Astrocyte of the cerebellum (primary cell): ENCODE results near the gene GLB1L2.

Experiments
- DNase-seq: peaks from one replicate; pipeline ENCODE4 v3.0.0-alpha.2; 2011; ENCODE audit warnings: low read depth
- H3K4me3 ChIP-seq: 2 replicates; pipeline ENCODE4 v1.5.1; 2011; ENCODE audit warnings: mild to moderate bottlenecking, low read depth, low read length, moderate library complexity
- in situ Hi-C: cut with HindIII; loops from 2 replicates; pipeline ENCODE4 v1.10.0; 2017; ENCODE audit warnings: low sequenced_read_pairs
- TF ChIP-seq, protein P1 (sequence below): IDR thresholded peaks from 2 replicates; pipeline ENCODE4 v1.5.1; 2012; ENCODE audit warnings: low read length, low read depth, moderate library complexity, mild to moderate bottlenecking; ENCODE audit errors: missing control alignments

The GLB1L2 gene

DNA sequence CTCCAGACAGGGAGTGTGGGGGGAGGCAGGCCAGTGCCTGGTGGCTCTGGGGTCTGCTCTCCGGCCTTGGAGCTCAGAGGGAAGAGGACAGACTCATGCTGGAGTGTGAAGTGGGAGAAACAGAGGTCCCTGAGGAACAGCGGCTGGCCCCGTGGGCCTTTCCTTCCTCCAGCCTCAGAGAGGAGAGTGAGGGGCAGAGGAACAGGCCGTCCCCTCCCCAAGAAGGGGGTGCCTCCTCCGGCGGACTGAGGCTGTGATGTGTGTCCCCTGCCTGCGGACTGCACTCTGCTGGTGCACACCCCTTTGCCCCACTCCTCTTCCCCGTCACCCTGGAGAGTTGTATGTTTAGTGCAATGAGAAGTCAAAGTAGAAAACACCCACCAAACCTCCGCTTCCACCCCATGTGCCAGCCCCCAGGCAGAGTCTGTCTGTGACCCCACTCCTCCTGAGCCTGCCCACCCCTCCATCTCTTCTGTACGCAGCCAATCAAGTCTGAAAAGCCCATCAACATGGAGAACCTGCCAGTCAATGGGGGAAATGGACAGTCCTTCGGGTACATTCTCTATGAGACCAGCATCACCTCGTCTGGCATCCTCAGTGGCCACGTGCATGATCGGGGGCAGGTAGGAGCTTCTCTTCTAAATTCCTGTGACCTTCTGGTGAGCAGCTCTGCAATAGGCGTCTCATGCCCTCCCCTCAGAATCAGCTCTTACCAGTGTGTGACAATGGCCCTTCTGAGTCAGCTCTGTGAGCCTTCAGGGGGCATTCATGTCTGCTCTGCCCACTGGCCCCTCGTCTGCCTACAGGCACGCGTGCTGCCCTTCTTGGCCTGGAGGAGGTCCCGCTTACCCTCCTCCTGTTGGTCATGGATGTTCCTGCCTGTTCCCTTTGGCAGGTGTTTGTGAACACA, 39.0 kb downstream of the GLB1L2 start:
- no peak overlapping the region for H3K4me3 ChIP-seq
- no peak for DNase-seq
- TF ChIP-seq, protein P1, sequence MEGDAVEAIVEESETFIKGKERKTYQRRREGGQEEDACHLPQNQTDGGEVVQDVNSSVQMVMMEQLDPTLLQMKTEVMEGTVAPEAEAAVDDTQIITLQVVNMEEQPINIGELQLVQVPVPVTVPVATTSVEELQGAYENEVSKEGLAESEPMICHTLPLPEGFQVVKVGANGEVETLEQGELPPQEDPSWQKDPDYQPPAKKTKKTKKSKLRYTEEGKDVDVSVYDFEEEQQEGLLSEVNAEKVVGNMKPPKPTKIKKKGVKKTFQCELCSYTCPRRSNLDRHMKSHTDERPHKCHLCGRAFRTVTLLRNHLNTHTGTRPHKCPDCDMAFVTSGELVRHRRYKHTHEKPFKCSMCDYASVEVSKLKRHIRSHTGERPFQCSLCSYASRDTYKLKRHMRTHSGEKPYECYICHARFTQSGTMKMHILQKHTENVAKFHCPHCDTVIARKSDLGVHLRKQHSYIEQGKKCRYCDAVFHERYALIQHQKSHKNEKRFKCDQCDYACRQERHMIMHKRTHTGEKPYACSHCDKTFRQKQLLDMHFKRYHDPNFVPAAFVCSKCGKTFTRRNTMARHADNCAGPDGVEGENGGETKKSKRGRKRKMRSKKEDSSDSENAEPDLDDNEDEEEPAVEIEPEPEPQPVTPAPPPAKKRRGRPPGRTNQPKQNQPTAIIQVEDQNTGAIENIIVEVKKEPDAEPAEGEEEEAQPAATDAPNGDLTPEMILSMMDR = no peak
- in situ Hi-C loops = no loop called here

DNA sequence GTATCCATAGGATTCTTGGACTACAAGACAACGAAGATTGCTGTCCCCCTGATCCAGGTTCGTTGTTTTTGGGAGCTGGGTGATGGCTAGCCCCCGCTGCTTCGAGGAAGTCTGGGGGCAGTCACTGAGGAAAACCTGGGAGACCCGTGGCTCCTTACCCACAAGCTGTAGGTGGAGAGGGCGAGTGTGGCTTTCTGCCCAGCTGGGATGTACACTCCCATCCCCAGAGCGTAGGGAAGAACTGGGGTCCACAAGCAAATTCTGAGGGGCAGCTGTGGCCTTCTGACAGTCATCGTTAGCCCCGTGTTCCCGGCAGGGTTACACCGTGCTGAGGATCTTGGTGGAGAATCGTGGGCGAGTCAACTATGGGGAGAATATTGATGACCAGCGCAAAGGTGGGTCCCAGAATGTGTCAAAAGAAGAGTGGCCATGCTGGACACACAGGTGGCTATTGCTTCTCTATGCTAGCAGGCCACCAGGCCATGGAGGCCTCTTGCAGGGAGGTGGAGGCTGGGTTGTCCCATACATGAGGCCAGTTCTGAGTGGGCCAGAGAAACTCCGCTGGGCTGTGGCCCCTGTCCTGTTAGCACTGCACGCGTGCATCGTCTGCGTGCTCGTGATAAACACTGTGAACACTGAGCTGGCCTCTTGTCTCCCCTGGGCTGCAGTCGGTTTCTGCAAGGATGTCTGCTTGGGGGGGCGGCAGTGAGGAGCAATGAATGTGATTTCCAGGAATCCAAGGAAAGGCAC, 39.8 kb downstream of the GLB1L2 start:
- in situ Hi-C loops = no loop called here
- TF ChIP-seq, protein P1 = no peak
- DNase-seq = no peak
- no peak overlapping the region for H3K4me3 ChIP-seq

DNA sequence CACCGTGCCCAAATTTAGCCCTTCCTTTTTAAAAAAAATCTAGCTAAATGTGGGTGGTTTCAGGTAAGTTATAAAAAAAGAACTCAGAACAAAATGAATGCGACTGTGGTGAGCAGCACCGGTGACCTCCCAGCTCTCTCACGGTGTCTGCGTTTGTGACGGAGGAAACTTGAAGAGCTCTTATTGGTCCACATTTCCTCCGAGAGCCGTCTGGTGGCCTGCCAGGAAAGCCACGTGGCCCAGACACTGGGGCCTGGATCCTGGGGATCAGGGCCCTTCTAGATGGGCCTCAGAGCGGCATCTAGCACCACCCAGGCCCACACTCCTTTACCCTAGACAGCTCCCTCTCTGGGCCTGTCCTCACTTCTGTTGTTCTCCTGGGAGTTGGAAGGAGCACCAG, 40.7 kb downstream of the GLB1L2 start:
- TF ChIP-seq, protein P1 = no peak
- H3K4me3 ChIP-seq = no peak overlapping the region
- in situ Hi-C loops = no loop called here
- DNase-seq = no peak

DNA sequence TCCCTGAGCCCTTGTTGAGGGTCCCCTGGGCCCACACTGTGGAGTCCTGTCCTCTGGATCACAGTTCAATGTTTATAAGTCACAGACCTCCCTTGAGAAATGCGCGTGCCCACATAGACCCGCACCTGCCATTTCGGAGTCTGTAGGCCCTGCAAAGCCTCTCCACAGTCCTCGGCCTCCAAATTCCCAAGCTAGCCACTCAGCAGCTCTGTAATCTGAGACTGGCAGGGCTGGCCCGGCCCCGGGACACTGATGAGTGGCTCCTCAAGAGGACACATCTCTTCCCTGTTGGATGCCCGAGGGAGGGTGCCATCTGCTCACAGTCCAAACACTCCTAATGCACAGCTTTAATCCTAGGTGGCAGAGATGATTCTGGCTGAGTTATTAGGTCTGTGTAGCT, 41.2 kb downstream of the GLB1L2 start:
- DNase-seq = no peak
- TF ChIP-seq, protein P1 = no peak
- H3K4me3 ChIP-seq = no peak overlapping the region
- in situ Hi-C loops = no loop called here

DNA sequence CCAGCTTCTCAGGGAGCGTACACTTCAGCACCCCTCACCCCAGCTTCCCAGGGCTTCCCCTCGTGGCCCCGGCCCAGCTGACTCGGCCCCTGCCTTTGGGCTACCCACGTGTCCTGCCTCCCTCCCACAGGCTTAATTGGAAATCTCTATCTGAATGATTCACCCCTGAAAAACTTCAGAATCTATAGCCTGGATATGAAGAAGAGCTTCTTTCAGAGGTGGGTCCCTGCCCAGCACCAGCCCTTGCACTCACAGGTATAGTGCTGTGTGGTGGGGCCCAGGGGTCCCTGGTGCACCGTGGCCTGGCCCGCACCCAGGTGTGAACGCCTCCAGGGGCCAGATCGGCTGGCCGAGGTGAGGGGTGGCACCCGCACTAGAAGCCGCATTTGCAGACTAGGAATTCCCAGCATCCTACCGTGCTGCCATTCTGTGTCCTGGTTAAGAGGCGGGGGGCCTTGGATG, 41.8 kb downstream of the GLB1L2 start:
- no peak for DNase-seq
- H3K4me3 ChIP-seq = no peak overlapping the region
- TF ChIP-seq, protein P1 = no peak
- in situ Hi-C loops = no loop called here

DNA sequence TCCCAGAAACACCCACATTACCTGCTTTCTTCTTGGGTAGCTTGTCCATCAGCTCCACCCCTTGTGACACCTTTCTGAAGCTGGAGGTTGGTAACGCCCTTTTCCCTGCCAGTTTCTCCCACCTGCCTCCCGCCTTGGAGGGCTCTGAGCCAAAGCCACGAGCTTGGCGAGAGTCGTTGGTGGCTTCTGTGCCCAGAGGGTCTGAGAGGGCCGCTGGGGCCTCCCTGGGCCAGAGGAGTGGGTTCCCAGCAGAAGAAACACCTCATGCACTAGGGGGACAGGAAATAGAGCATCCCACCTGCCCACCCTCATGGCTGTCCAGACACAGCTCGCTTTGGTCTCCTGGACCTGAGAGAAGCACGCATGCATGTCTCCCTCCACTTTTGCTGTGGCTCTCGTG, 42.4 kb downstream of the GLB1L2 start:
- TF ChIP-seq, protein P1 = no peak
- in situ Hi-C loops = no loop called here
- no peak overlapping the region for H3K4me3 ChIP-seq
- DNase-seq = no peak
